Mesenchymal stem cell (in vitro differentiated cells and primary cell): ENCODE data around the gene LRIT1.

Source experiments
- DNase-seq: peaks from one replicate; pipeline ENCODE4 v3.0.0-alpha.2; 2013
- H2AFZ ChIP-seq: one replicate; pipeline ENCODE4 v1.6.1; 2013; ENCODE audit warnings: low read depth, mild to moderate bottlenecking, control low read depth, inconsistent platforms, low read length, moderate library complexity
- H2AK5ac ChIP-seq: 2 replicates; pipeline ENCODE4 v1.6.1; 2013; ENCODE audit warnings: low read length, moderate library complexity, mild to moderate bottlenecking, inconsistent platforms; ENCODE audit not compliant: severe bottlenecking
- H2BK120ac ChIP-seq: one replicate; pipeline ENCODE4 v1.6.1; 2013; ENCODE audit warnings: low read depth, mild to moderate bottlenecking, inconsistent platforms, low read length, moderate library complexity
- H2BK12ac ChIP-seq, 2 experiments: one replicate each; pipeline ENCODE4 v1.6.1; 2013; ENCODE audit warnings: inconsistent platforms in 2 of 2, low read length in 2 of 2, mild to moderate bottlenecking in 2 of 2, moderate library complexity in 2 of 2, control low read depth in 1 of 2
- H2BK15ac ChIP-seq: one replicate; pipeline ENCODE4 v1.6.1; 2013; ENCODE audit warnings: mild to moderate bottlenecking, low read depth, inconsistent platforms; ENCODE audit not compliant: poor library complexity, severe bottlenecking
- H2BK5ac ChIP-seq: 2 replicates; pipeline ENCODE4 v1.6.1; 2013; ENCODE audit warnings: low read depth, mild to moderate bottlenecking, low read length, control low read depth, inconsistent platforms; ENCODE audit not compliant: poor library complexity, severe bottlenecking
- H3K14ac ChIP-seq, 2 experiments: one replicate each; pipeline ENCODE4 v1.6.1; 2013; ENCODE audit warnings: inconsistent platforms in 2 of 2, low read length in 2 of 2, control low read depth in 1 of 2, mild to moderate bottlenecking in 1 of 2, moderate library complexity in 1 of 2
- H3K18ac ChIP-seq, 2 experiments: one replicate each; pipeline ENCODE4 v1.6.1; 2013; ENCODE audit warnings: inconsistent platforms in 2 of 2, low read length in 2 of 2, control low read depth in 1 of 2, low read depth in 1 of 2, mild to moderate bottlenecking in 1 of 2
- H3K23ac ChIP-seq, 2 experiments: one replicate each; pipeline ENCODE4 v1.6.1; 2013; ENCODE audit warnings: inconsistent platforms in 2 of 2, low read length in 2 of 2, mild to moderate bottlenecking in 2 of 2, moderate library complexity in 2 of 2, control low read depth in 1 of 2
- H3K27ac ChIP-seq: 2 replicates; pipeline ENCODE4 v1.5.1; 2013; ENCODE audit warnings: mild to moderate bottlenecking, moderate library complexity, low read length, control low read depth, inconsistent platforms; ENCODE audit not compliant: poor library complexity, severe bottlenecking
- H3K27me3 ChIP-seq, 2 experiments: 2 replicates each; pipeline versions ENCODE4 v1.6.1 to v1.7.0; 2013; ENCODE audit warnings: low read length in 2 of 2, mild to moderate bottlenecking in 2 of 2, moderate library complexity in 2 of 2, control low read depth in 1 of 2, inconsistent platforms in 1 of 2; ENCODE audit not compliant: control insufficient read depth in 1 of 2, insufficient read depth in 1 of 2
- H3K36me3 ChIP-seq, 2 experiments: 2 replicates each; pipeline versions ENCODE4 v1.6.1 to v1.7.0; 2013; ENCODE audit warnings: low read length in 2 of 2, control low read depth in 1 of 2, inconsistent platforms in 1 of 2, low read depth in 1 of 2, mild to moderate bottlenecking in 1 of 2; ENCODE audit not compliant: insufficient read depth in 2 of 2, control insufficient read depth in 1 of 2
- H3K4ac ChIP-seq, 2 experiments: one replicate each; pipeline ENCODE4 v1.6.1; 2013; ENCODE audit warnings: inconsistent platforms in 2 of 2, low read length in 2 of 2, mild to moderate bottlenecking in 2 of 2, moderate library complexity in 2 of 2, control low read depth in 1 of 2, low read depth in 1 of 2
- H3K4me1 ChIP-seq: 2 replicates; pipeline ENCODE4 v1.6.1; 2013; ENCODE audit warnings: low read depth, low read length, control low read depth; ENCODE audit not compliant: control insufficient read depth, insufficient read depth
- H3K4me2 ChIP-seq: 2 replicates; pipeline ENCODE4 v1.6.1; 2013; ENCODE audit warnings: low read length, mild to moderate bottlenecking, inconsistent platforms; ENCODE audit not compliant: poor library complexity, severe bottlenecking
- H3K4me3 ChIP-seq, 2 experiments: 2 replicates each; pipeline versions ENCODE4 v1.5.1 to v1.7.0; 2013; ENCODE audit warnings: low read length in 2 of 2, mild to moderate bottlenecking in 2 of 2, control low read depth in 1 of 2, low read depth in 1 of 2; ENCODE audit not compliant: insufficient read depth in 1 of 2
- H3K79me1 ChIP-seq: replicated peaks from 2 replicates; pipeline ENCODE4 v1.6.1; 2013; ENCODE audit warnings: mild to moderate bottlenecking, control low read depth, low read length, inconsistent platforms; ENCODE audit not compliant: poor library complexity, severe bottlenecking
- H3K9ac ChIP-seq: 2 replicates; pipeline ENCODE4 v1.7.0; 2013; ENCODE audit warnings: mild to moderate bottlenecking, low read length, moderate library complexity
- H3K9me3 ChIP-seq: 2 replicates; pipeline ENCODE4 v1.7.0; 2013; ENCODE audit warnings: mild to moderate bottlenecking, low read length; ENCODE audit not compliant: control insufficient read depth
- H4K8ac ChIP-seq: one replicate; pipeline ENCODE4 v1.6.1; 2013; ENCODE audit warnings: inconsistent platforms, mild to moderate bottlenecking, low read length, moderate library complexity
- H4K91ac ChIP-seq: one replicate; pipeline ENCODE4 v1.6.1; 2013; ENCODE audit warnings: mild to moderate bottlenecking, low read length, inconsistent platforms
- WGBS: methylation state at CpG from one replicate; pipeline ENCODE4 v1.1.7; 2013; ENCODE audit warnings: mixed read lengths; 5-methylcytosine and 5-hydroxymethylcytosine counted together

Gene LRIT1

GRCh38 chr10:84234479-84234878 lies 6.9 kb downstream of the LRIT1 start:
- H2AFZ ChIP-seq, result no peak overlapping the region
- H2BK12ac ChIP-seq, result no peak overlapping the region
- no peak overlapping the region for H4K8ac ChIP-seq
- no peak overlapping the region for H3K4ac ChIP-seq
- no peaks in the 10 kb centered on the region for H3K36me3 ChIP-seq
- no peak overlapping the region for H3K18ac ChIP-seq
- H3K4me1 ChIP-seq, result no peaks in the 10 kb centered on the region
- no peak overlapping the region for H3K4me2 ChIP-seq
- H2BK5ac ChIP-seq, result no peak overlapping the region
- H3K9me3 ChIP-seq, result no peaks in the 10 kb centered on the region
- no peak overlapping the region for H2BK15ac ChIP-seq
- WGBS, result 70% methylated on average over 4 of the region's 4 CpGs
- no peak overlapping the region for H4K91ac ChIP-seq
- no peak overlapping the region for H3K27ac ChIP-seq
- H3K23ac ChIP-seq, result no peak overlapping the region
- H3K79me1 ChIP-seq, result no peaks in the 10 kb centered on the region
- DNase-seq, result no peak
- H2AK5ac ChIP-seq, result no peak overlapping the region
- H3K9ac ChIP-seq, result no peak overlapping the region
- no peak overlapping the region for H3K4me3 ChIP-seq
- no peak overlapping the region for H3K14ac ChIP-seq
- peaks cover 18 to 21% of the 10 kb centered on the region in 2 experiments for H3K27me3 ChIP-seq
- no peak overlapping the region for H2BK120ac ChIP-seq

GRCh38 chr10:84233940-84234339 lies 7.4 kb downstream of the LRIT1 start:
- Histone ChIP-seq H3K9ac (no peak overlapping the region), H2BK5ac (no peak overlapping the region), H3K18ac (no peak overlapping the region), H3K9me3 (no peaks in the 10 kb centered on the region), H3K4me2 (no peak overlapping the region), H3K23ac (no peak overlapping the region), H2BK120ac (no peak overlapping the region), H3K4me1 (no peaks in the 10 kb centered on the region), H2AK5ac (no peak overlapping the region), H3K36me3 (no peaks in the 10 kb centered on the region), H4K91ac (no peak overlapping the region), H3K27me3 (peaks cover 14 to 16% of the 10 kb centered on the region in 2 experiments), H2BK12ac (no peak overlapping the region), H3K14ac (no peak overlapping the region), H4K8ac (no peak overlapping the region), H3K27ac (no peak overlapping the region), H3K4me3 (no peak overlapping the region), H2BK15ac (no peak overlapping the region), H3K79me1 (no peaks in the 10 kb centered on the region), H2AFZ (no peak overlapping the region), H3K4ac (no peak overlapping the region)
- DNase-seq, result no peak
- WGBS, result 73% methylated on average over 4 of the region's 4 CpGs

GRCh38 chr10:84232376-84232775 lies 9.0 kb downstream of the LRIT1 start:
- Histone ChIP-seq H2BK120ac (no peak overlapping the region), H3K4me2 (no peak overlapping the region), H4K8ac (no peak overlapping the region), H3K27me3 (peaks cover 7 to 10% of the 10 kb centered on the region in 2 experiments), H3K36me3 (no peaks in the 10 kb centered on the region), H2AFZ (no peak overlapping the region), H2BK12ac (no peak overlapping the region), H3K23ac (no peak overlapping the region), H3K9ac (no peak overlapping the region), H3K4me1 (no peaks in the 10 kb centered on the region), H2BK15ac (no peak overlapping the region), H3K4me3 (no peak overlapping the region), H3K27ac (no peak overlapping the region), H3K9me3 (no peaks in the 10 kb centered on the region), H3K4ac (no peak overlapping the region), H3K18ac (no peak overlapping the region), H3K14ac (no peak overlapping the region), H2AK5ac (no peak overlapping the region), H3K79me1 (no peaks in the 10 kb centered on the region), H4K91ac (no peak overlapping the region), H2BK5ac (no peak overlapping the region)
- 85% methylated on average over 10 of the region's 10 CpGs for WGBS
- no peak for DNase-seq

GRCh38 chr10:84230359-84230758 lies 11.0 kb downstream of the LRIT1 start:
- H2BK120ac ChIP-seq, result no peak overlapping the region
- DNase-seq, result no peak
- no peak overlapping the region for H3K4ac ChIP-seq
- no peaks in the 10 kb centered on the region for H3K9me3 ChIP-seq
- H3K27me3 ChIP-seq, result peaks cover 7 to 14% of the 10 kb centered on the region in 2 experiments
- H3K9ac ChIP-seq, result no peak overlapping the region
- H3K27ac ChIP-seq, result no peak overlapping the region
- H3K18ac ChIP-seq, result no peak overlapping the region
- no peak overlapping the region for H2BK12ac ChIP-seq
- H2BK15ac ChIP-seq, result no peak overlapping the region
- WGBS, result 93% methylated on average over 1 of the region's 1 CpG
- no peak overlapping the region for H2AK5ac ChIP-seq
- no peak overlapping the region for H2AFZ ChIP-seq
- no peaks in the 10 kb centered on the region for H3K4me1 ChIP-seq
- no peak overlapping the region for H3K4me2 ChIP-seq
- H3K23ac ChIP-seq, result no peak overlapping the region
- H4K91ac ChIP-seq, result no peak overlapping the region
- H3K14ac ChIP-seq, result no peak overlapping the region
- no peak overlapping the region for H4K8ac ChIP-seq
- no peak overlapping the region for H2BK5ac ChIP-seq
- H3K36me3 ChIP-seq, result no peaks in the 10 kb centered on the region
- no peak overlapping the region for H3K4me3 ChIP-seq
- no peaks in the 10 kb centered on the region for H3K79me1 ChIP-seq
